Naive B cell (primary cell): Measurements from ENCODE around the gene VAT1. TPM values are rescaled to one million over a fixed set of nuclear protein-coding genes. Genes with fewer than 3 reads are reported as not detected.

Source experiments
- ATAC-seq, 2 donors: fragments of 150-1000 bp; cut with Tn5 transposase; 2 replicates each; pipeline ENCODE4 v1.10.0; 2021; ENCODE audit warnings: low read depth in 2 of 2, mild to moderate bottlenecking in 2 of 2, moderate library complexity in 2 of 2
- DNase-seq: peaks from one replicate; pipeline ENCODE4 v3.0.0; 2022
- H3K27ac Mint-ChIP-seq, 6 donors: one replicate each; pipeline ENCODE4 v1.8.0; 2020 to 2022; ENCODE audit warnings: mild to moderate bottlenecking in 6 of 6, mixed read lengths in 6 of 6, moderate library complexity in 5 of 6, inconsistent platforms in 2 of 6
- H3K27me3 Mint-ChIP-seq, 3 donors: one replicate each; pipeline ENCODE4 v1.8.0; 2021 to 2022; ENCODE audit warnings: mixed read lengths in 3 of 3, mild to moderate bottlenecking in 1 of 3
- H3K36me3 Mint-ChIP-seq, 2 donors: one replicate each; pipeline ENCODE4 v1.8.0; 2020 to 2022; ENCODE audit warnings: mixed read lengths in 2 of 2, inconsistent platforms in 1 of 2, mild to moderate bottlenecking in 1 of 2
- H3K4me1 Mint-ChIP-seq, 3 donors: one replicate each; pipeline ENCODE4 v1.8.0; 2020 to 2022; ENCODE audit warnings: mixed read lengths in 3 of 3, inconsistent platforms in 1 of 3, mild to moderate bottlenecking in 1 of 3, moderate library complexity in 1 of 3
- H3K4me3 Mint-ChIP-seq, 8 donors: one replicate each; pipeline ENCODE4 v1.8.0; 2020 to 2022; ENCODE audit warnings: mild to moderate bottlenecking in 8 of 8, mixed read lengths in 8 of 8, moderate library complexity in 8 of 8, inconsistent platforms in 2 of 8
- H3K9me3 Mint-ChIP-seq, 7 donors: one replicate each; pipeline ENCODE4 v1.8.0; 2020 to 2022; ENCODE audit warnings: mixed read lengths in 7 of 7, mild to moderate bottlenecking in 5 of 7, inconsistent platforms in 2 of 7, moderate library complexity in 1 of 7
- polyA plus RNA-seq, 6 donors: library from polyadenylated mRNA; unstranded; fragments of 300-500 nt; fragmentation: Illumina TruSeq; gene quantifications; one replicate each; pipeline ENCODE4 v1.2.3, GENCODE V29; 2021; ENCODE audit warnings: low read depth in 6 of 6

The VAT1 gene
- polyA plus RNA-seq, 6 donors from 2014 or later = 63.2 to 76.5 (median 74.6) TPM

- Mint-ChIP-seq H3K27me3 (no peaks in the 10 kb centered on the region), H3K27ac (peak overlapping the region; percentile 21 to 97 (median 86)), H3K9me3 (no peaks in the 10 kb centered on the region), H3K36me3 (no peaks in the 10 kb centered on the region), H3K4me3 (peak overlapping the region; percentile 82 to 98 (median 94)), H3K4me1 (peaks cover 27 to 31% (median 29%) of the 10 kb centered on the region in 3 donors)
- peak; percentile 65 for DNase-seq
- ATAC-seq = peak; percentile 7 to 9
These were observed 1.1 kb downstream of the VAT1 start for GRCh38 chr17:43020789-43021740.

GRCh38 chr17:43020030-43020621, 2.1 kb downstream of the VAT1 start:
- Mint-ChIP-seq H3K27ac (peak overlapping the region in 2 of 6 donors; percentile 19 to 87), H3K4me1 (peaks cover 24 to 30% (median 24%) of the 10 kb centered on the region in 3 donors), H3K4me3 (peak overlapping the region; percentile 82 to 97 (median 94)), H3K9me3 (no peaks in the 10 kb centered on the region), H3K36me3 (peaks cover 0 to 2% of the 10 kb centered on the region in 2 donors), H3K27me3 (no peaks in the 10 kb centered on the region)
- no peak for DNase-seq
- no peak for ATAC-seq

- DNase-seq = no peak
- peaks cover 17 to 28% (median 19%) of the 10 kb centered on the region in 3 donors for H3K4me1 Mint-ChIP-seq
- H3K27ac Mint-ChIP-seq = peak overlapping the region in 1 of 6 donors; percentile 76
- H3K4me3 Mint-ChIP-seq = peak overlapping the region in 7 of 8 donors; percentile 55 to 97 (median 84)
- no peak for ATAC-seq
- H3K36me3 Mint-ChIP-seq = peaks cover 0 to 8% of the 10 kb centered on the region in 2 donors
- no peaks in the 10 kb centered on the region for H3K9me3 Mint-ChIP-seq
- H3K27me3 Mint-ChIP-seq = no peaks in the 10 kb centered on the region
These were observed 2.8 kb downstream of the VAT1 start for GRCh38 chr17:43019418-43019817.

- no peaks in the 10 kb centered on the region for H3K9me3 Mint-ChIP-seq
- H3K27me3 Mint-ChIP-seq = no peaks in the 10 kb centered on the region
- H3K36me3 Mint-ChIP-seq = peaks cover 0 to 8% of the 10 kb centered on the region in 2 donors
- H3K27ac Mint-ChIP-seq = peak overlapping the region in 2 of 6 donors; percentile 8 to 69
- H3K4me3 Mint-ChIP-seq = peak overlapping the region in 1 of 8 donors; percentile 95
- DNase-seq (no peak), ATAC-seq (no peak)
- peaks cover 13 to 25% (median 16%) of the 10 kb centered on the region in 3 donors for H3K4me1 Mint-ChIP-seq
These were observed 3.3 kb downstream of the VAT1 start for GRCh38 chr17:43018932-43019331.

- Mint-ChIP-seq H3K4me1 (peaks cover 13 to 25% (median 17%) of the 10 kb centered on the region in 3 donors), H3K27me3 (no peaks in the 10 kb centered on the region), H3K27ac (peak overlapping the region in 5 of 6 donors; percentile 15 to 82 (median 69)), H3K36me3 (peaks cover 4 to 12% of the 10 kb centered on the region in 2 donors), H3K4me3 (peak overlapping the region in 2 of 8 donors; percentile 69 to 95), H3K9me3 (no peaks in the 10 kb centered on the region)
- DNase-seq (no peak), ATAC-seq (no peak)
These were observed 4.0 kb downstream of the VAT1 start for GRCh38 chr17:43018008-43018853.

- no peak for ATAC-seq
- Mint-ChIP-seq H3K27ac (peak overlapping the region in 1 of 6 donors; percentile 20), H3K27me3 (no peaks in the 10 kb centered on the region), H3K4me1 (peaks cover 17 to 24% (median 19%) of the 10 kb centered on the region in 3 donors), H3K36me3 (peaks cover 10 to 19% of the 10 kb centered on the region in 2 donors), H3K4me3 (no peak overlapping the region), H3K9me3 (no peaks in the 10 kb centered on the region)
- DNase-seq = no peak
These were observed 6.0 kb downstream of the VAT1 start for GRCh38 chr17:43016216-43016615.

- ATAC-seq = no peak
- no peak for DNase-seq
- Mint-ChIP-seq H3K36me3 (peaks cover 10 to 19% of the 10 kb centered on the region in 2 donors), H3K4me1 (peaks cover 12 to 21% (median 17%) of the 10 kb centered on the region in 3 donors), H3K27me3 (no peaks in the 10 kb centered on the region), H3K27ac (peak overlapping the region in 2 of 6 donors; percentile 46 to 57), H3K4me3 (no peak overlapping the region), H3K9me3 (no peaks in the 10 kb centered on the region)
These were observed 6.6 kb downstream of the VAT1 start for GRCh38 chr17:43015579-43015978.

- H3K4me3 Mint-ChIP-seq = no peak overlapping the region
- H3K27me3 Mint-ChIP-seq = no peaks in the 10 kb centered on the region
- H3K9me3 Mint-ChIP-seq = no peaks in the 10 kb centered on the region
- peaks cover 16 to 20% (median 19%) of the 10 kb centered on the region in 3 donors for H3K4me1 Mint-ChIP-seq
- H3K36me3 Mint-ChIP-seq = peaks cover 10 to 19% of the 10 kb centered on the region in 2 donors
- DNase-seq (no peak), ATAC-seq (no peak)
- H3K27ac Mint-ChIP-seq = peak overlapping the region in 4 of 6 donors; percentile 54 to 72 (median 62)
These were observed 7.3 kb downstream of the VAT1 start for GRCh38 chr17:43014649-43015542.

GRCh38 chr17:43014020-43014648, 8.1 kb downstream of the VAT1 start:
- Mint-ChIP-seq H3K36me3 (peaks cover 10 to 19% of the 10 kb centered on the region in 2 donors), H3K27ac (peak overlapping the region in 2 of 6 donors; percentile 13 to 51), H3K27me3 (no peaks in the 10 kb centered on the region), H3K4me3 (no peak overlapping the region), H3K4me1 (peaks cover 11 to 14% (median 14%) of the 10 kb centered on the region in 3 donors), H3K9me3 (no peaks in the 10 kb centered on the region)
- no peak for ATAC-seq
- DNase-seq = no peak

- DNase-seq = no peak
- Mint-ChIP-seq H3K4me1 (peaks cover 11 to 14% (median 14%) of the 10 kb centered on the region in 3 donors), H3K4me3 (peak overlapping the region in 1 of 8 donors; percentile 74), H3K27ac (peak overlapping the region in 4 of 6 donors; percentile 9 to 47 (median 12)), H3K36me3 (peaks cover 10 to 19% of the 10 kb centered on the region in 2 donors), H3K27me3 (no peaks in the 10 kb centered on the region), H3K9me3 (no peaks in the 10 kb centered on the region)
- no peak for ATAC-seq
These were observed 8.9 kb downstream of the VAT1 start for GRCh38 chr17:43013296-43013695.

GRCh38 chr17:43011728-43012472, 10.3 kb downstream of the VAT1 start:
- no peak for DNase-seq
- H3K9me3 Mint-ChIP-seq = no peaks in the 10 kb centered on the region
- ATAC-seq = no peak
- no peaks in the 10 kb centered on the region for H3K27me3 Mint-ChIP-seq
- H3K4me3 Mint-ChIP-seq = peak overlapping the region in 1 of 8 donors; percentile 45
- peaks cover 10 to 19% of the 10 kb centered on the region in 2 donors for H3K36me3 Mint-ChIP-seq
- H3K4me1 Mint-ChIP-seq = peaks cover 12 to 26% (median 14%) of the 10 kb centered on the region in 3 donors
- no peak overlapping the region for H3K27ac Mint-ChIP-seq
